Esophagus mucosa (tissue), 1 donor: ENCODE measurements around the gene TTLL6. TPM values are rescaled to one million over a fixed set of nuclear protein-coding genes. Genes with fewer than 3 reads are reported as not detected.
"Not testable (repeated sequence)": the region's sequence is repeated elsewhere in the genome, so short reads cannot be mapped to it uniquely, and the experiment has no call there.

Experiments
- ATAC-seq: fragments of 200-7000 bp; cut with Tn5 transposase; one replicate; pipeline ENCODE4 v1.9.1; 2020
- total RNA-seq: library from RNA; stranded (reverse); gene quantifications from one replicate; pipeline ENCODE4 v1.2.4, GENCODE V29; 2023
- donor health status: DM: yes; HTN: yes; CAD: no.

Gene TTLL6
- total RNA-seq, 1 donor from 2014 or later = 0.12 TPM

DNA sequence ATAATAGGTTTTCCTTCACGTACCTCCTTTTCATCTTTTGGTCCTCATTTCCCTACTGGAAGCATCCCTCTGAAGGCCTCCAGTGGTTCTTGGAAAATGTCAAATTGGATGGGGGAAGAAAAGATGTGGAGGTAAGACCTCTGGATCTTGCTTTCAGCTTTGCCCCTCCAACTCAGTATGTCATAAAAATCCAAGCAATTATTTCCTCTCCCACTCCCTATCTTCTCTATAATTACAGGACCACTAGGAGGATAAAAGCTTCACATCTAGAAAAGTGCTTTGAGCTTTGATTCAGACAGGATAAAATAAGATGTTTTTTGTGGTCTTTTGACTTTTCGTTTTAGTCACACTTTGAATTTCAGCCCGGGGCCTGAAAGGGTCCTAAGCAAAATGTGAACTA lies 1.7 kb downstream of the TTLL6 start:
- no peak for ATAC-seq

GRCh38 chr17:48814504-48814903 lies 2.5 kb downstream of the TTLL6 start:
- ATAC-seq = no peak

DNA sequence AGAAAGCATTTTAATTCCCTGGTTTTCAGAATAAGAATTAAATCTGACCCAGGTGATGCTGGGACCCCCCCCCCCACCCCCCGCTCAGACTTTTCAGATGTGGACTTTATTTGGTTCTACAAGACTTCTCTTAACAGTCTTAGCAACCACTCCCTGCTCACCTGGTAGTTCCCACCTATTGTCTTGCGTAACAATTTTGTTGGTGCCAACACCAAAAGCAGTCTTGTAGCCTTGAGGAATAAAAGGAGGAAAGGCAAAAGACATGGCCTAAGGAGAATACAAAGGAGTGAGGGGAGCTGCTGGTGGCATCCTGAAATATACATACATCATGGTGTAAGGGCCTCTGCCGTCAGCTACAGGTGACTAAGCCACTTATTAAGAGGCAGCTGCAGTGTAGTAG lies 5.0 kb downstream of the TTLL6 start:
- ATAC-seq = no peak

- ATAC-seq = no peak
Measured at GRCh38 chr17:48809182-48809581, 7.8 kb downstream of the TTLL6 start.

DNA sequence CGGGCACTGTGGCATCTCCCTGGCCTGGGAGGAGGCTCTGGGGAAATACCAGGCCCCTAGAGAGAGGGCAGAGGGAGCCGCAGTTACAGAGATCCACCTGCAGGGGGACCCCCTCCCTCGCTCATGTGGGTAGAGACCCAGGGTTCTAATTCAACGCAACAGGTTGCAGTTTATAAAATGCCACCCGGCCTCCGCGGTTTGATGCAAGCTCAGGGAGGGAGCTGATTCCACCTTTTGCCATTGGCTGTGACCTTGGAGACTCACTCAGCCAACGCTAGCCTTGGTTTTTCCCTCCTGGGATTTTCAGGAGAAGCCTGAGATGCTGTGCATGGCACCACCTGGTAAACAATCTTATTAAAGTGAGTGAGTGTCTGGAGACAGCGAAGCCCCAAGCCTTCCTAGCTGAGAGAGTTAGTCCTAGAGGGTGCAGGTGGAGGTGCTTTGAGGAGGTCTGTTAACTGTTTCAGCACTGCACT lies 12.1 kb downstream of the TTLL6 start:
- ATAC-seq = peak; percentile 79

DNA sequence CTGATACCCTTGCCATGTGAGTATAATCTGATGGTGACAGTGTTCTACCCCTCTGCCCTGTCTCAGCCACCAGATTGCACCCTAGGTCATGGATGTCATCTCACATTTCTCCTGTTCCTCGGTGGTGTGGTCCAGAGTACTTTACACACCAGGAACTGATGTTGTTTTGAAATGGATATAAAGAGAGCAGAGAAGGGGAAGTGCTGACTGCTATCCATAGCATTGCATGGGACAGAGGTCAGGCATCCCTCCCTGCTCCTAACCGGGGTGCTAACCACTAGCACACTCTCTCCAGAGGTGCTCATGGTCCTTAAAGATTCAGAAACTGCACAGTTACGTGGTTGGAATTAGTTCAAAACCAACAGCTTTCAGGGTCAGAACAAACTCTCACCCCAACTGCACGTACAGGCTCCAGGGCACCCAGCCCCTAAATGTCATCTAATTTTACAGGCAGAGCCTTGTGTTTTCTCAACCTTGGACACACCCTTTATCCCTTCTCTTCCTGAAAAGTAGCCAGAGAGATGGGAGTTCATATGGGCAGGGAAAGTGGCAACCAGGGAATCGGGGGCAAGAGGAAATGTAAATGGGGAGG lies 16.3 kb downstream of the TTLL6 start:
- ATAC-seq = no peak

DNA sequence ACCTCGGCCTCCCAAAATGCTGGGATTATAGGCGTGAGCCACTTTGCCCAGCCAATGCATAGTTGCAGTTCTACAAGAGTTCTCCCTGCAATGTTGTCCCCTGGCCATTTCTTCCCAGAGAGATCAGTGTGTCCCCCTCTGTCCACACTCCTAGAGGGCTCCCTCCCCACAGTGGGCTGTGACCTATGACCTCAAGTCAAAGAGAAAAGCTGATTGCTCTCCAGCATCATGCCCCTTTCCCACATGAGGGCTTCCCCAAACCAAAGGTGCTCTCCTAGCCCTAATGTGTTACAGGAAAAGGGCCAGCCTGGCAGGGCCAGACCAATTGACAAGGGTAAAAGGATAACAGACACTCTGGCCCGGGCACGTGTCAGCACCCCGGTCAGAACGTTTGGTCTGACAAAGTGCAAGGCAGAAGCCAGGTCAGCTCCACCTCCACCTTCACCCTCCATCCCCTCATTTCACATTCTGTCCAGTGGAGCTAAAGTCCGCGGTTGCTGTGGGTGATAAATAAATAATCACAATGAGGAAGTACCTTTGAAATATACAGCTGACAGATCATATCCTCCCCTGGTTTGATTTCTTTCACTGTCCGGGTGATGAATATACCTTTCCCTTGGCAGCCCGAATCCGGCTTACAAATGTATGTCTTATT lies 17.8 kb downstream of the TTLL6 start:
- ATAC-seq = no peak

DNA sequence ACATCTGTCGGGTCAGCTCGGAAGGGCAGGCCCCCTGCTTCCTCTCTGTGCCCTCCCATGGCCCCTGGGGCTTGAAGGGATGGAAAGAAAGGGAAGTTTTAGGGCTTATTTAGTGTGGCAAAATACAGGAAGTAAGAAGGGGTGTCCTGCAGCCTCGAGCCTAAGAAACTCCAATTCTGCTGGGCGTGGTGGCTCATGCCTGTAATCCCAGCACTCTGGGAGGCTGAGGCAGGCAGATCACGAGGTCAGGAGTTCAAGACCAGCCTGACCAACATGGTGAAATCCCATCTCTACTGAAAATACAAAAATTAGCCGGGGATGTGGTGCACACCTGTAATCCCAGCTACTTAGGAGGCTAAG lies 20.9 kb downstream of the TTLL6 start:
- ATAC-seq = not testable (repeated sequence)

DNA sequence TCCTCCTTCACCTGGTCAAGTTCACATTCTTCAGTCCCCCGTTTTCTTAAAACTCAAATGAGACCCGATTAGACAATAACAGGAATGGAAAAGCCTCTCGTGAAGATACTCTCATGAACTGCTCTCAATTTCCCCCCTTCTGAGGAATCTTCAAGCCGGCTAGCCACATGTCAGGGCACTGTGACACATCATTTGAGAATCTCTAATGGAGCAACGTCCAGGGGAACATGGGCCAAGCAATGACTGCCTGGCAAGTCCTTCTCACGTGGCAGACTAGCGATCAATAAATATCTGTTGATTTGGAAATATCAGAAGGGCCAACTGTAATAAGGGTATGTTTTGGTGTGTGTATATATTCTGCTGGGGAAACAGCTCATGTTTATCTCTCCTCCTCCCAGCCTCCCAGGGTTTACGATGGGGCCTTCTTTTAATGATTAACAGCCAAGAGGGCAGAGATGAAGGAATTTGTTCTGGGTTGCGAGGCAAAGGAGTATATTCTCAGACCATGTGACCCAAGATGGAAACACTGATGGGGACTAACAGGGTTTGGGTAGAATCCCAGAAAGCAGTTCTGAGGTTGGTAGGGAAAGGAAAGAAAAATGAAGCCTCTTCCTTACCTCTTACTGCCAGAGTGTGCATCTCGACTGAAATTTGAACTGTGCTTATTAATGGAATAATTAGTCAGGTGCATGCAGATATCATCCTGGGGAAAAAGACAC lies 21.4 kb downstream of the TTLL6 start:
- ATAC-seq = no peak

DNA sequence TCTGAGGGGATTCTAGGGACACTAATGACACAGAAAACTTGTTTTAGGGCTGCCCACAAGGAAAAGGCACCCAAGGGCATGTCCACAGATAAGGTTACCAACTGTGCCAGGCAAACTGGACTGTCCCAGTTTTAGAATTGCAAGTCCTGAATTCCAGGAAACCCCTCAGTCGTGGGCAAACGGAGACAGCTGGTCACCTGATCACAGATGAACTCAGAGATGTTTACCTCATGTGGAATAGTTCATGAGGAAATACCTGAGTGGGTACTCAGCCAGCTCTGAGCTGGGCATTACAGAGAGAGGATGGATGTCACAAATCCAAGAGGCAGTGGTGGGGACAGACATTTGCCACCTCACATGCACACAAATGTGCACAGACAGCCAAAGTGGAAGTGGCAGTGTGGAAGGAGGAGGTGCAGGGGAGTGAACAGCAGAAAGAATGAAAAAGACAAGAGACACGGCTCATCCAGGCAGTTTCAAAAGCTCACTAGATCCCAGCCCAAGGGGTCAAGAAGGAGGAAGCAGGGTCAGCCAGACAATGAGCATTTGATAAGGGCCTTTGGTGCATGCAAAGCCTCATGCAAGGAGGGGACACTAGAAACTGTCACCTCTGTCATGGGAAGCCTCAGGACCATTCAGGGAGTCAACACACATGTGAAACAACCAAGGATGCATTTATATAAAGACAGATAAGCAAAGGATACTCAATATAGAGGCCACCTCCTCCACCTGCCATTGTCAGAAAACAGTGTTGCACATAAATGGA lies 24.8 kb downstream of the TTLL6 start:
- no peak for ATAC-seq

GRCh38 chr17:48791128-48792032 lies 25.6 kb downstream of the TTLL6 start:
- peak; percentile 75 for ATAC-seq

DNA sequence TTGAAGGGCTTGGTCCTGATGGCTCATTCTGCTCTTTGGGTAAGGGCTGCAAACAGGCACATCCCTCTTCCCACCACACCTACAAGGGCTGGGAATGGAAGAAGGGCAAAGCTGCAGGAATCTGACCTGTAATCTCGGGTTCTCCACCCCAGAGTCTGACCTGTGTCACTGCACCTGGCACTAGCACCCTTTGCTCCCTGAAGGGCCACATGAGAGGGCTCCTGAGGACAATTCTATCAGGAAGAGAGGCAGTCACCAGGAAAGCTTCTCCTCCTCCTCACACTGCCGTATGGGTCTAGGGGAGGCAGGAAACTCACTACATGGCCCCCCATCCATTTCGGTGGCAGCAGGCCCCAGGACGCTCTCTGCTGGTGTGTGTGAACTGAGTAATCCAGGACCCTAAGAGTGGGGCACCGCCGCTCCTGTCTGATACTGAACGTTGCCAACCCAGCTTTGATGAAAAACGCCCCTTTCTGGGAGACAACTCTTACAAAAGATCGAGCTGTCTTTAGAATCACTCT lies 26.4 kb downstream of the TTLL6 start:
- no peak for ATAC-seq

GRCh38 chr17:48787828-48788227 lies 29.2 kb downstream of the TTLL6 start:
- no peak for ATAC-seq

DNA sequence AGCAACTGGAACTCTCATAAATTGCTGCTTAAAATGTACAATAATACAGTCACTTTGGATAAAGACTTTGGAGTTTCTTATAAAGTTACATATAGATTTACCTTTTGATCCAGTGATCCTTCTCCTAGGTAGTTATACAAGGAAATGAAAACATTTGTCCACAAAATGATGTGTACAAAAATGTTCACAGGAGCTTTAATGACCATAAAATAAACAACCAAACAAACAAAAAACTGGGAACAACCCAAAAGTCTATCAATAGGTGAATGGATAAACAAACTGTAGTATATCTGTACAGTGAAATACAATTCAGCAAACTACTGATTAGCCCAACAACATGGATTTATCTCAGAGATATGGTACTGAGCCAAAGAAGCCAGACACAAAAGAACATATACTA lies 37.6 kb downstream of the TTLL6 start:
- ATAC-seq = no peak

DNA sequence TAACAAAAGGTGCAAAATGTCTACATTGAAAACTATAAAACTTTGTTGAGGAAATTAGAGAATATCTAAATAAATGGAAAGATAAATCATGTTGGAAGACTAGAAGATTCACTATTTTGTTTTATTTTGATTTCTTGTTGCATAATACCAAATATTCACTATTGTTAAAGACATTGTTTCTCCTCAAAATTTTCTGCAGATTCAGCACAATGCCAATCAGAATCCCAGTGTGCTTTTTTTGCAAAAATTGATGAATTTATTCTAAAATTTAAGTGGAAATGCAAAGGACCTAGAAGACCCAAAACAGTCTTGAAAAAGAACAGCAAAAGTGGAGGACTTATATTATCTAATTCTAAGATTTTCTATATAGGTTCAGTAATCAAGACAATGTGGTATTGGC lies 40.4 kb downstream of the TTLL6 start:
- ATAC-seq = no peak

GRCh38 chr17:48773245-48773644 lies 43.8 kb downstream of the TTLL6 start:
- ATAC-seq = no peak

DNA sequence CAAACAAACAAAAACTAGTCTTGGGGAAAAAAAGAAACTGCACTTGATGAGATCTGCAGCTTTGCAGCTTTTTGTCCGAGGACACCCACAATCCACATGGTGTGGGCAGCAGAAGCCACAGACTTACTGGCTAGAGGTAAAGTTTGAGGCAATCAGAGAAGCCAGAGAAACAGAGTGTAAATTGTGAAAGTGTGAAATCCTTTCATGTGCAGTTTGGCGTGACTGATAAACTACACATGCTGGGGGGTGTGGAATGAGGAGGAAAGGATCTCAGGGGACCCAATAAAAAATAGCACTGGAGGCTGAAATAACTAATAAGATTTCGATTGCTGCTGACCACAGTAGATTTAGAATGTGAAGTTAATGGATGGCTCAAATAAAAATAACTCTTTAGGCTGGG lies 46.1 kb downstream of the TTLL6 start:
- ATAC-seq = no peak

GRCh38 chr17:48769009-48769675 lies 47.9 kb downstream of the TTLL6 start:
- ATAC-seq = no peak

- no peak for ATAC-seq
Measured at GRCh38 chr17:48767263-48767774, 49.7 kb downstream of the TTLL6 start.

DNA sequence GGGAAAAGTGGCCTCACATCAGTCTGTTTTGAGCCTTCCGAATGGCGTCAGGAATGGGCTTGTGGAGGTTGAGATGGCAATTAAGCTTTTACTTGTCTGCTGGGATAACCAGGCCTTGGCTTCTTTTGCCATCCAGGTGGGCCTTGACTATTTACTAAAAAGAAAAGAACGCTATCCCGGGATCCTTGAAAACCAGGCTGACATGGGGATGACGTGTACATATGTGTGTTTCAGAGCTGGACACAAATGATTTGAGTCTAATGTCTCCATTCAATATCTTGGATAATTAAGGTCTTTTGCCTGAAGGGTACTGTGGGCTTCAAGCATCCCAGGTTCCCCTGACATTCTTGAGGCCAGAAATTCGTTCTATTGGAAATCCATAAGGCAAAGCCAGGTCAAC lies 55.9 kb downstream of the TTLL6 start:
- ATAC-seq = no peak

- no peak for ATAC-seq
Measured at GRCh38 chr17:48760411-48760810, 56.6 kb downstream of the TTLL6 start.
